ENCODE measurements around the gene BCS1L.
A peak's percentile ranks its signal among the peaks of the same experiment; 100 is the strongest.
"Not testable (repeated sequence)": the region's sequence is repeated elsewhere in the genome, so short reads cannot be mapped to it uniquely, and the experiment has no call there.

The BCS1L gene

GRCh38 chr2:218662377-218662776 is 2.9 kb downstream of the BCS1L start:
- DNase-seq = no peak

DNA sequence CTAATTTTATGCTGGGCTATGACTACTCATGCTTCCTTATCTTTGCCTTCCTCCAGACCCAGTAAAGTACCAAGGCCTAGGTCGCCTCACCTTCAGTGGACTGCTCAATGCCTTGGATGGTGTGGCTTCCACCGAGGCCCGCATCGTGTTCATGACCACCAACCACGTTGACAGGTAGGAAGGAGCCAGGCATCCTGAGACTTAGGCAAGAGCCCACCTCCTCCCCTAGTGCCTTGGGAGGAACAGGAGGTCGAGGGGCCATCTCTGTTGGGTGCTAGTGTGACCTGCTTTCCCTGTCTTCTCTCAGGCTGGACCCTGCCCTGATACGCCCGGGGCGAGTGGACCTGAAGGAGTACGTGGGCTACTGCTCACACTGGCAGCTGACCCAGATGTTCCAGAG is 3.3 kb downstream of the BCS1L start:
- DNase-seq = no peak

GRCh38 chr2:218663901-218664300 is 4.4 kb downstream of the BCS1L start:
- no peak for DNase-seq

DNA sequence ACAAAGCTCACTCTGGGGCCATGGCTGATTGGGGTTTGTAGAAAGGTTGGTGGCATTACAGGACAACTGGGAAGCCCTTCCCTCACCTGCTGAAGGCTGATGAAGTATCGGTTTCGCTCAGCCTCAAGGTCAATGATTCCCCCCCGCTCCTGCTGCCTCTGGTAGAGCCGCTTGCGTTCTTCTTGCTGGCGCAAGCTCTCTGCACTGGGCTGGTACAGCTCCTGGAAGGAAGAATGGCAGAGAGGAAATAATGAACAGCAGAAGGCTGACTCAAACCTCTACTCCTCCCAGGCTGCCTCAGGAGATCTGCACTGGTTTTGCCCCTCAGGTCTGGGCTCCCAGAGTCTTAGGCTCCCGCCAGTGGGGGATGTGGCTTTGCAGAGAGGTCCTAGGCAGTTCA is 5.2 kb downstream of the BCS1L start:
- no peak for DNase-seq

GRCh38 chr2:218671097-218671653 is 11.7 kb downstream of the BCS1L start:
- no peak for DNase-seq

- peak; percentile 89 for DNase-seq
Observed at GRCh38 chr2:218671654-218672566, 12.4 kb downstream of the BCS1L start, which contains the start of the genes RNF25 and STK36. Gene RNF25 (minus strand): TSS chr2:218672002. CDS start chr2:218671970, 32 bp downstream. Gene STK36 (plus strand): TSS chr2:218672086. CDS start chr2:218672830, 744 bp downstream.

- no peak for DNase-seq
Observed at GRCh38 chr2:218679119-218679518, 19.6 kb downstream of the BCS1L start.

- DNase-seq = no peak
Observed at GRCh38 chr2:218680061-218680460, 20.6 kb downstream of the BCS1L start.

DNA sequence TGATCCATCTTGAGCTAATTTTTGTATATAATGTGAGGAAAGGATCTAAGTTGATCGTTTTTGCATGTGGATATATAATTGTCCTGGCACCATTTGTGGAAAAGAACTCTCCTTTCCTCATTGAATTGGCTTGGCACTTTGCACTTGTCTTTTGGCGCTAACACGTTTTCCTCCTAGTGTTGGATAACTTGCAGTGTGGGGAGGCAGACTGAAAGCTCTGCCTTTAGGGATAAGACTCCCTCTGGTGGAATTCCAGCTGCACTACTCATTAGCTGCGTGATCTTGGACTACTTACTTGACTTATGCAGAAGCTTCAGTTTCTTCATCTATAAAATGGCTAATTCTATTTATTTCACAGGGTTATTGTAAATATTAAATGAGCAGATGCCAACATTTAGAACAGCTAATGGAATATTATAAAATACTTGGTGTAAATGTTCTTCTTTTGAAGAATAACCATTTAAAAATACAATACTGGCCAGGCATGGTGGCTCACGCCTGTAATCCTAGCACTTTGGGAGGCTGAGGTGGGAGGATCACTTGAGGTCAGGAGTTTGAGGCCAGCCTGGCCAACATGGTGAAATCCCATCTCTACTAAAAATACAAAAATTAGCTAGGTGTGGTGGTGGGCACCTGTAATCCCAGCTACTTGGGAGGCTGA is 28.0 kb downstream of the BCS1L start:
- not testable (repeated sequence) for DNase-seq

DNA sequence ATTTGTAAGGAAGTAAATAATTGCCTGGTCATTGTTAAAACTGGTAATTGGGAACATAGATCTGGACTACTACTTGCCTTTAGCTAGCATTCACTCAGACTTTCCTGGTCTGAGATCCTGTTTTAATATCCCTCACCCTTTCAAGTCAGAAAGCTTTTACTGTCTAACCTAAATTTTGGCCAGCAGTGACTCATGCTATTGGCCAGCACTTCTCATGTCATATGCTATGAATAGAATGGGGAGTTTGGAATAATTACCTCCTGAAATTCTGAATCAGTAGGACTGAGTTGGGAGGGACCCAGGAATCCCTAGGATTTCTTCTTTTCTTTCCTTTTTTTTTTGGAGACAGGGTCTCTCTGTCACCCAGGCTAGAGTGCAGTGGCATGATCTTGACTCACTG is 31.8 kb downstream of the BCS1L start:
- DNase-seq = no peak

DNA sequence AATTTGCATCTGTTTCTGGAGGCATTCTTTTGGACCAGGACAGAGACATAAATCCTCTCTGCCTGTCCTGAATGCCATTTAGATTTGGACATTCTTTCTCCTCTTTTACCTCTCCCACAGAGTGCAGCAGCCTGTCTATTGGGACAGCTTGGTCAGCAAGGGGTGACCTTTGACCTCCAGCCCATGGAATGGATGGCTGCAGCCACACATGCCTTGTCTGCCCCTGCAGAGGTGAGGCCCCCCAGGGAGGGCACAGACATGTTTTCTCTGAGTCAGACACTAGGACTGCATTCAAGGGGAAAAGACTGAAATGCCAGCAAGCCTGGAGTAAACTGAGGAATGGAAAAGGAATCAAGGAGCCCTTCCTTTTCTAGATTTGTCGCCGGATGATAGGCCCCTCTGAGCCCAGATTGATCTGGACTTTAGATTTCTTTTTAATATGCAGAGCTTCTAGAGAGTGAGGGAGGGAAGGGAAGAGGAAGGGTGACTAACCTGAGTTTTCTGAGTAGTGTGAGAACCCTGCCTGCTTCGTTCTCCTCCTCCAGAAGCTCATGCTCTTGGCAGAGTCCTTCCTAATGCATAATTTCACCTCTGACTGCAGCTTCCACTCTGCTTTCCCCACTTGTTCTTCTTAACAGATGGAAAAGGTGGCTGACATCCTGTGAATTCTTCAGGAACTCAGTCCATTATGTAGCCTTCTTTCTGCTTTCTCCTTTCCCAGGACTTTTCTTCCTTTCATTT is 35.1 kb downstream of the BCS1L start:
- DNase-seq = no peak

GRCh38 chr2:218698885-218699284 is 39.4 kb downstream of the BCS1L start:
- DNase-seq = no peak

GRCh38 chr2:218701806-218702205 is 42.3 kb downstream of the BCS1L start:
- peak; percentile 20 for DNase-seq

GRCh38 chr2:218703341-218703740 is 43.9 kb downstream of the BCS1L start:
- DNase-seq = peak; percentile 4

- no peak for DNase-seq
Observed at GRCh38 chr2:218708086-218708485, 48.6 kb downstream of the BCS1L start.

- DNase-seq = no peak
Observed at GRCh38 chr2:218709908-218710307, 50.4 kb downstream of the BCS1L start.

DNA sequence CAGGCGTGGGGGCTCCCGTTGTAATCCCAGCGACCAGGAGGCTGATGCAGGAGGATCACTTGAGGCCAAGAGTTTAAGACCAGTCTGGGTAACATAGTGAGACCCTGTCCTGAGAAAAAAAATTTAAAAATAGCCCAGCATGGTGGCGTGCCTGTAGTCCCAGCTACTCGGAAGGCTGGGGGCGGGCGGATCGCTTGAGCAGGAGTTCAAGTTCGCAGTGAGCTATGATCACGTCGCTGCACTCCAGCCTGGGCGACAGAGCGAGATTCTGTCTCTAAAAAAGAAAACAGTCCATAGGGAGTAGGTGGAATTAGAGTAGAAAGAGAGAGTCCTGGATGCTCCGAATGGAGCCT is 50.8 kb downstream of the BCS1L start:
- DNase-seq = no peak

- DNase-seq = peak; percentile 98
Observed at GRCh38 chr2:218710687-218711549, 51.4 kb downstream of the BCS1L start, which contains the start of gene TTLL4. Gene TTLL4 (plus strand): TSS chr2:218710835. CDS start chr2:218737677, 26,842 bp downstream.

GRCh38 chr2:218711550-218711929 is 52.1 kb downstream of the BCS1L start:
- no peak for DNase-seq

Measured in activated CD8-positive, alpha-beta memory T cell treated with anti-CD3 and anti-CD28 coated beads, Interleukin-2, amount 50 U/mL, for 48 hours (primary cell).